Fibroblast of lung (primary cell): ENCODE measurements around the gene CGB7.

Experiments used
- CTCF ChIP-seq, 2 donors: IDR thresholded peaks in 1 of 2; conservative IDR thresholded peaks in 1 of 2; 1 replicate in 1 of 2; 2 replicates in 1 of 2; pipeline ENCODE4 v1.5.1; 2011 to 2012; ENCODE audit warnings: low read length in 2 of 2, control low read depth in 1 of 2, inconsistent platforms in 1 of 2, low read depth in 1 of 2, mild to moderate bottlenecking in 1 of 2
- EZH2 ChIP-seq: IDR thresholded peaks from 2 replicates; pipeline ENCODE4 v1.5.1; 2012; ENCODE audit warnings: low read length, control low read depth, mild to moderate bottlenecking; ENCODE audit errors: missing control alignments

- TF ChIP-seq CTCF (conservative IDR thresholded peaks at IDR 0.05 in 1 of 2, IDR thresholded peaks at IDR 0.05 in 1 of 2; ENCODE audit: low read depth in 1 of 2, low read length in 2 of 2): no peak
- no peak for TF ChIP-seq EZH2
Measured at GRCh38 chr19:49067554-49067953, 10.0 kb upstream of the CGB7 start.
